HL-60 (cell line): Measurements from ENCODE around the gene LGALS9.
"Not testable (repeated sequence)": the region's sequence is repeated elsewhere in the genome, so short reads cannot be mapped to it uniquely, and the experiment has no call there.

Experiments used
- DNase-seq, 2 experiments: peaks; one replicate each; pipeline ENCODE4 v3.0.0-alpha.2; 2010 to 2020; ENCODE audit warnings: low read depth in 1 of 2, low spot score in 1 of 2
- H3K27ac ChIP-seq: fragments of 250-450 bp; sonication (Bioruptor Pico); replicated peaks from 2 replicates; pipeline ENCODE4 v1.5.1; 2020; ENCODE audit warnings: mild to moderate bottlenecking, moderate library complexity
- H3K27me3 ChIP-seq: fragments of 250-450 bp; sonication (Bioruptor Pico); 2 replicates; pipeline ENCODE4 v1.5.1; 2021; ENCODE audit warnings: mild to moderate bottlenecking, moderate library complexity; ENCODE audit not compliant: insufficient read depth, poor library complexity, severe bottlenecking
- H3K4me3 ChIP-seq: replicated peaks from 2 replicates; pipeline ENCODE4 v1.5.1; 2011; ENCODE audit warnings: mild to moderate bottlenecking, control low read depth, low read length; ENCODE audit not compliant: insufficient read depth
- GABPA ChIP-seq: IDR thresholded peaks from 2 replicates; pipeline ENCODE4 v1.6.1; 2012; ENCODE audit warnings: low read depth
- POLR2AphosphoS5 ChIP-seq: IDR thresholded peaks from 2 replicates; pipeline ENCODE4 v1.6.1; 2012; ENCODE audit warnings: low read depth
- SPI1 ChIP-seq: IDR thresholded peaks from 2 replicates; pipeline ENCODE4 v1.6.1; 2012; ENCODE audit warnings: low read depth, mild to moderate bottlenecking, borderline replicate concordance
- TF ChIP-seq, protein P1 (sequence below): IDR thresholded peaks from one replicate; pipeline ENCODE4 v1.5.1; 2011; ENCODE audit warnings: low read length, control low read depth, inconsistent platforms; ENCODE audit not compliant: insufficient read depth
- TF ChIP-seq, protein P2 (sequence below): IDR thresholded peaks from 2 replicates; pipeline ENCODE4 v1.6.1; 2012; ENCODE audit warnings: low read depth; ENCODE audit not compliant: insufficient replicate concordance

LGALS9 gene

DNA sequence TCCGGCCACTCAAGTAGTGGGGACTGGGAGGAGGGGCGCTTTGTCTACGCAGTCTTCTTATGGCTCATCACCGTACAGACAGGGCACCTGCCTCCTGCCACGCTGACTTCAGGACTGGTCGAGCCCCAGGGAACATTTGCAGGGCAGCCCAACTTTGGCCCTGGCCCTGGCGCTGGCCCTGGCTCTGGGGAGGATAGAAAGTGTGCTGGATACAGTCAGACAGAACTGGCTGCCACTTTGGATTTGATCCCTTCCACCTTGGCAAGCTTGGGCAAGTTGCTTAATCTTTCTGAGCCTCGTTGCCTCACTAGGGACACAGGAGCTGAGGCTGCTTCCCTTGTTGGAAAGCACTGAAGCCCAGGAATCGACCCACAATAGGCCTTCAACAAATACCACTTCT lies 13.6 kb downstream of the LGALS9 start:
- DNase-seq = no peak
- no peak overlapping the region for H3K4me3 ChIP-seq
- no peak overlapping the region for H3K27ac ChIP-seq
- H3K27me3 ChIP-seq = no peaks in the 10 kb centered on the region
- TF ChIP-seq, protein P1, sequence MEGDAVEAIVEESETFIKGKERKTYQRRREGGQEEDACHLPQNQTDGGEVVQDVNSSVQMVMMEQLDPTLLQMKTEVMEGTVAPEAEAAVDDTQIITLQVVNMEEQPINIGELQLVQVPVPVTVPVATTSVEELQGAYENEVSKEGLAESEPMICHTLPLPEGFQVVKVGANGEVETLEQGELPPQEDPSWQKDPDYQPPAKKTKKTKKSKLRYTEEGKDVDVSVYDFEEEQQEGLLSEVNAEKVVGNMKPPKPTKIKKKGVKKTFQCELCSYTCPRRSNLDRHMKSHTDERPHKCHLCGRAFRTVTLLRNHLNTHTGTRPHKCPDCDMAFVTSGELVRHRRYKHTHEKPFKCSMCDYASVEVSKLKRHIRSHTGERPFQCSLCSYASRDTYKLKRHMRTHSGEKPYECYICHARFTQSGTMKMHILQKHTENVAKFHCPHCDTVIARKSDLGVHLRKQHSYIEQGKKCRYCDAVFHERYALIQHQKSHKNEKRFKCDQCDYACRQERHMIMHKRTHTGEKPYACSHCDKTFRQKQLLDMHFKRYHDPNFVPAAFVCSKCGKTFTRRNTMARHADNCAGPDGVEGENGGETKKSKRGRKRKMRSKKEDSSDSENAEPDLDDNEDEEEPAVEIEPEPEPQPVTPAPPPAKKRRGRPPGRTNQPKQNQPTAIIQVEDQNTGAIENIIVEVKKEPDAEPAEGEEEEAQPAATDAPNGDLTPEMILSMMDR = no peak
- TF ChIP-seq, protein P2, sequence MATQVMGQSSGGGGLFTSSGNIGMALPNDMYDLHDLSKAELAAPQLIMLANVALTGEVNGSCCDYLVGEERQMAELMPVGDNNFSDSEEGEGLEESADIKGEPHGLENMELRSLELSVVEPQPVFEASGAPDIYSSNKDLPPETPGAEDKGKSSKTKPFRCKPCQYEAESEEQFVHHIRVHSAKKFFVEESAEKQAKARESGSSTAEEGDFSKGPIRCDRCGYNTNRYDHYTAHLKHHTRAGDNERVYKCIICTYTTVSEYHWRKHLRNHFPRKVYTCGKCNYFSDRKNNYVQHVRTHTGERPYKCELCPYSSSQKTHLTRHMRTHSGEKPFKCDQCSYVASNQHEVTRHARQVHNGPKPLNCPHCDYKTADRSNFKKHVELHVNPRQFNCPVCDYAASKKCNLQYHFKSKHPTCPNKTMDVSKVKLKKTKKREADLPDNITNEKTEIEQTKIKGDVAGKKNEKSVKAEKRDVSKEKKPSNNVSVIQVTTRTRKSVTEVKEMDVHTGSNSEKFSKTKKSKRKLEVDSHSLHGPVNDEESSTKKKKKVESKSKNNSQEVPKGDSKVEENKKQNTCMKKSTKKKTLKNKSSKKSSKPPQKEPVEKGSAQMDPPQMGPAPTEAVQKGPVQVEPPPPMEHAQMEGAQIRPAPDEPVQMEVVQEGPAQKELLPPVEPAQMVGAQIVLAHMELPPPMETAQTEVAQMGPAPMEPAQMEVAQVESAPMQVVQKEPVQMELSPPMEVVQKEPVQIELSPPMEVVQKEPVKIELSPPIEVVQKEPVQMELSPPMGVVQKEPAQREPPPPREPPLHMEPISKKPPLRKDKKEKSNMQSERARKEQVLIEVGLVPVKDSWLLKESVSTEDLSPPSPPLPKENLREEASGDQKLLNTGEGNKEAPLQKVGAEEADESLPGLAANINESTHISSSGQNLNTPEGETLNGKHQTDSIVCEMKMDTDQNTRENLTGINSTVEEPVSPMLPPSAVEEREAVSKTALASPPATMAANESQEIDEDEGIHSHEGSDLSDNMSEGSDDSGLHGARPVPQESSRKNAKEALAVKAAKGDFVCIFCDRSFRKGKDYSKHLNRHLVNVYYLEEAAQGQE = no peak
- TF ChIP-seq SPI1 = no peak
- TF ChIP-seq POLR2AphosphoS5 = no peak

DNA sequence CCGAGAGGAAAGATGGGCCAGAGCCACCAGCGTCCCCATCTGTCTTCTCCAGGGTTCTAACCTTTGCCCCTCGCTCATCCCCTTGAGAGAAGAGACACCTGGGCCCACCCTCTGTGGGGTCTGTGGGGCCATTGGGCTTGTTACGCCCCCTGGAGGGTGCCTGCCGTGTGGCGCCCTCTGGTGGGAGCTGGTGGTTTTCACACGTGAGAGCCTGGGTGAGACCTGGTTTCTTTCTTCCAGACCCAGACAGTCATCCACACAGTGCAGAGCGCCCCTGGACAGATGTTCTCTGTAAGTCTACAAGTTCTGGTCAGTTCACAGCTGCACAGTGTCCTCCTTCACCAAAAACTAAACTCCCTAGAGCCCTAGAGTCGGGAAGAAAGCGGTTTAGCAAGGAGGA lies 14.6 kb downstream of the LGALS9 start:
- H3K4me3 ChIP-seq, DNase-seq, H3K27me3 ChIP-seq, H3K27ac ChIP-seq: not testable (repeated sequence)

DNA sequence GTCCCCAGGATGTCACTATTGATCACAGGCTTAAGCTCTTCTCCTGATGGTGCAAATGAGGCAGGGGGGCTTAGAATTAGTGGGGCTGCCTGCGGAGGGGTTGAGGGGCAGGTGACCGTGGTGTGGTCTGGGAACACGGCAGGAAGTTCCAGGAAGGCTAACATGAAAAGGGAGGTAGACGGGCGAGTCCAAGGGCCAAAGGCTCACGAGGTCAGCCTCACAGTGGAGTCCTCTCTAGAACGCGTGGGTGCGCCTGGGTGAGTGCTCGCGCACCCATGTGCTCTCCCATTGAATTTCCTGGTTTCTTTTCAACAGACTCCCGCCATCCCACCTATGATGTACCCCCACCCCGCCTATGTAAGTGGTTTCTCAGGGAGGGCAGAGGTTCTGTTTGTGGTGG lies 15.2 kb downstream of the LGALS9 start:
- no peak overlapping the region for H3K4me3 ChIP-seq
- no peak overlapping the region for H3K27ac ChIP-seq
- no peak for DNase-seq
- no peaks in the 10 kb centered on the region for H3K27me3 ChIP-seq
- TF ChIP-seq, protein P1 = no peak
- TF ChIP-seq, protein P2 = no peak
- TF ChIP-seq GABPA (no peak), POLR2AphosphoS5 (no peak), SPI1 (no peak)

DNA sequence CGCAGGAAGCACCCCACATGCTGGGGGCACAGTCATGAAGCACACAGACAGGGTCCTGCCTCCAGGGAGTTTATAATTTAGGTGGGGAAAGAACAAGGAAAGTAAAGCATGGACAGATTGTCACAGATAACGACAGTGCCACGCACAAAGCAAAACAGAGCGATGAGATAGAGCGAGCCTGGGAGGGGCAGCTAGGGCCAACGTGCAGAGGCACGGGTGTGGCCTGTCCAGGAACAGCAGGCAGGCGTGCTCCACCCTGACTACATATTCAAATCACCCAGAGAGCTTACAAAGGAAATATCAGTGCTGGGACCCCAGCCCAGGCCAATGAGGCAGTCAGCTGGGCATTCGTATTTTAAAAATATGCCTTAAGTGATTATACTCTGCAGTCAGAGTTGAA lies 16.8 kb downstream of the LGALS9 start:
- DNase-seq = no peak
- TF ChIP-seq POLR2AphosphoS5 = no peak
- TF ChIP-seq, protein P1 = no peak
- no peak for TF ChIP-seq GABPA
- TF ChIP-seq SPI1 = no peak
- TF ChIP-seq, protein P2 = no peak
- Histone ChIP-seq H3K27ac (no peak overlapping the region), H3K4me3 (no peak overlapping the region), H3K27me3 (no peaks in the 10 kb centered on the region)

DNA sequence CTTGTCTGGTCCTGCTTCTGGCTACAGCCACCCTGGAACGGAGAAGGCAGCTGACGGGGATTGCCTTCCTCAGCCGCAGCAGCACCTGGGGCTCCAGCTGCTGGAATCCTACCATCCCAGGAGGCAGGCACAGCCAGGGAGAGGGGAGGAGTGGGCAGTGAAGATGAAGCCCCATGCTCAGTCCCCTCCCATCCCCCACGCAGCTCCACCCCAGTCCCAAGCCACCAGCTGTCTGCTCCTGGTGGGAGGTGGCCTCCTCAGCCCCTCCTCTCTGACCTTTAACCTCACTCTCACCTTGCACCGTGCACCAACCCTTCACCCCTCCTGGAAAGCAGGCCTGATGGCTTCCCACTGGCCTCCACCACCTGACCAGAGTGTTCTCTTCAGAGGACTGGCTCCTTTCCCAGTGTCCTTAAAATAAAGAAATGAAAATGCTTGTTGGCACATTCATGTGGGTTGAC lies 18.2 kb downstream of the LGALS9 start:
- H3K27me3 ChIP-seq, H3K27ac ChIP-seq, DNase-seq, H3K4me3 ChIP-seq: not testable (repeated sequence)
